B cell (primary cell): Measurements from ENCODE around the gene EYS.

ENCODE experiments used
- EZH2 ChIP-seq: IDR thresholded peaks from 2 replicates; pipeline ENCODE4 v1.6.1; 2012; ENCODE audit warnings: borderline replicate concordance, low read depth, mild to moderate bottlenecking, moderate library complexity, low read length; ENCODE audit not compliant: insufficient read depth, poor library complexity, severe bottlenecking
- TF ChIP-seq, protein P1 (sequence below): fragments of 200-600 bp; IDR thresholded peaks from one replicate; pipeline ENCODE4 v1.8.0; 2022; ENCODE audit warnings: antibody characterized with exemption, mild to moderate bottlenecking

DNA sequence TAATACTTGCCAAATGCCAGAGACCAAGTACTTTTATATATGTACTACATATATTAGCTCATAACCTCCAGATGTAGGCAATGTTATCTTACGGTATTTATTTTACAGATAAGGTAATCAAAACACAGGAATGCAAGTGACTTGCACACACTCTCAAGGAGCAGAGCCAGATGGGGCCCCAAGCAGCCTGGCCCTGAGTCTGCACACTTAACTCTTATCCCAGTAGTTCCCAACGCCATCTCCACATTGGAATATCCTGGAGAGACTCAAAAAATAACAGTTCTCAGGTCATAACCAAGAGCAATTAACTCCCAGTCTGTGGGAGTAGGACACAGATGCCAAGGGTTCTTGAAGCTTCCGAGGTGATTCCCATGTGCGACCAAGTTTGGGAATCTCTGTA, 1672.7 kb downstream of the EYS start:
- no peak for TF ChIP-seq EZH2
- TF ChIP-seq, protein P1, sequence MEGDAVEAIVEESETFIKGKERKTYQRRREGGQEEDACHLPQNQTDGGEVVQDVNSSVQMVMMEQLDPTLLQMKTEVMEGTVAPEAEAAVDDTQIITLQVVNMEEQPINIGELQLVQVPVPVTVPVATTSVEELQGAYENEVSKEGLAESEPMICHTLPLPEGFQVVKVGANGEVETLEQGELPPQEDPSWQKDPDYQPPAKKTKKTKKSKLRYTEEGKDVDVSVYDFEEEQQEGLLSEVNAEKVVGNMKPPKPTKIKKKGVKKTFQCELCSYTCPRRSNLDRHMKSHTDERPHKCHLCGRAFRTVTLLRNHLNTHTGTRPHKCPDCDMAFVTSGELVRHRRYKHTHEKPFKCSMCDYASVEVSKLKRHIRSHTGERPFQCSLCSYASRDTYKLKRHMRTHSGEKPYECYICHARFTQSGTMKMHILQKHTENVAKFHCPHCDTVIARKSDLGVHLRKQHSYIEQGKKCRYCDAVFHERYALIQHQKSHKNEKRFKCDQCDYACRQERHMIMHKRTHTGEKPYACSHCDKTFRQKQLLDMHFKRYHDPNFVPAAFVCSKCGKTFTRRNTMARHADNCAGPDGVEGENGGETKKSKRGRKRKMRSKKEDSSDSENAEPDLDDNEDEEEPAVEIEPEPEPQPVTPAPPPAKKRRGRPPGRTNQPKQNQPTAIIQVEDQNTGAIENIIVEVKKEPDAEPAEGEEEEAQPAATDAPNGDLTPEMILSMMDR = no peak
